ENCODE data around the gene STAP2. TPM values are rescaled to one million over a fixed set of nuclear protein-coding genes. Genes with fewer than 3 reads are reported as not detected.

Gene STAP2
- total and polyA plus RNA-seq, 2 donors (not counting 3 experiments of a cell fraction or from before 2014, with no cell fraction given): 12.2 to 21.7 TPM

DNA sequence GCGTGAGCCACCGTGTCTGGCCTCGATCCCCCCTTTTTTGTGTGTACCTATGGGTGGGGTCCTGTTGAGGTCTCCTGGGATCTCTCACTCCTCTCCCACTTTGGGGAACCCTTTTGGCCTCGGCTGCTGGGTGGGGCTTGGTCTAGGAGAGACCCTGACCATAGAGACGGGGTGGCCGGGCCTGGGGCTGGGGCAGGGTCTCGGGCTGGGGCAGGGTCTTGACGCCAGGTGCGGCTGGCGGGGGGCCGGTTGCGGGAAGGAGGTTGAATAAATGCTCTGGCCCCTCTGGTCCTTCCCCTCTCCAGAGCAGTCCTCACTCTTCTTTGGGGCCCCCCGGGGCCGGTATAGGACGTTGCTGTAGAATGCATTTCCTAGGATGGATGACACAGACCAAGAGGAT lies 46.1 kb downstream of the STAP2 start:
- Histone ChIP-seq H3K9ac (replicated peaks; ENCODE audit: extremely low read depth, insufficient read depth, low read length) (no peak overlapping the region), H3K27ac (ENCODE audit: insufficient read depth, low read depth, low read length) (no peak overlapping the region), H4K20me1 (replicated peaks; ENCODE audit: control insufficient read depth, extremely low read depth, insufficient read depth, low read length) (no peaks in the 10 kb centered on the region), H3K4me2 (ENCODE audit: insufficient read depth, low read length) (no peak overlapping the region), H3K4me1 (ENCODE audit: control insufficient read depth, extremely low read depth, insufficient read depth, low read length) (no peaks in the 10 kb centered on the region), H3K4me3 (replicated peaks in 1 of 3; ENCODE audit: insufficient read depth in 1 of 3, low read depth in 1 of 3, low read length in 3 of 3) (no peak overlapping the region), H2AFZ (ENCODE audit: low read depth, low read length) (no peak overlapping the region), H3K9me3 (replicated peaks; ENCODE audit: control insufficient read depth, insufficient read depth, low read length) (no peaks in the 10 kb centered on the region), H3K9me1 (replicated peaks; ENCODE audit: control insufficient read depth, extremely low read depth, insufficient read depth, low read length) (no peaks in the 10 kb centered on the region), H3K36me3 (ENCODE audit: control insufficient read depth in 2 of 2, extremely low read depth in 1 of 2, insufficient read depth in 2 of 2, low read length in 2 of 2) (no peaks in the 10 kb centered on the region), H3K79me2 (ENCODE audit: control insufficient read depth, insufficient read depth, low read length) (no peaks in the 10 kb centered on the region), H3K27me3 (ENCODE audit: control insufficient read depth in 2 of 2, insufficient read depth in 2 of 2, low read length in 2 of 2) (no peaks in the 10 kb centered on the region)
- ChIA-PET POLR2A (no interaction called here), CTCF (no interaction called here)
- no peak for FAIRE-seq
- DNase-seq (ENCODE audit: low read depth, low spot score): no peak
- no TSS peak for BruUV-seq (replicated peaks)
- intact Hi-C loops (cut with micrococcal nuclease): no loop called here
- TF ChIP-seq MYC (IDR thresholded peaks at IDR 0.05; ENCODE audit: low read depth, low read length) (no peak), POLR2AphosphoS5 (IDR thresholded peaks at IDR 0.05; ENCODE audit: insufficient read depth, low read depth, low read length) (no peak), POLR2A (IDR thresholded peaks at IDR 0.05; ENCODE audit: low read depth, low read length) (no peak)
- dilution Hi-C loops (cut with MboI; ENCODE audit: extremely low pct_ligation_motif_present, low sequenced_read_pairs): no loop called here

DNA sequence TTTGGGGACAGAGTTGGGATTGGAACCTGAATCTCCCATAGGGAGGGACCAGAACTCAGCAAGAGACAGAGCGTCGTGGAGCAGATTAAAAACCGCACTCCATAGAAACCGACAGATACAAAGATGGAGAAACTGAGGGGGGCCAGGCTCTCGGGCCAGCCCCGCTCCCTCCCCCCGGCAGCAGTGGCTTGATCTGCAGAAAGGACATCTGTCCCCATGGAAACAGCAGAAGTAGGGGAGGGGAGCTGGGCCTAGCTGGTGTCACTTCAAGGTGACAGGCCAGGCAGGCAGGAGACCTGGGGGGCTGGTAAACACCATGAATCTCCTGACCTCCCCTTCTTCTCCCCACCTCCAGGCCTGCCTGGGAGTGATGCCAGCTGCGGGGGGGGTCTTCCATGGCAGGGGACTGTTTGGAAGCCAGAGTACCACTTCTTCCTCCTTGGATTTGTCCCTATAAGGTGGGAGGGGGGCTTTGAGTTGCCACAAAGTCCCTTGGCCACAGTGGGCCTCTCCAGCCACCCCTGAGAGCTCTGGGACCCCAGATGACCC lies 47.4 kb downstream of the STAP2 start:
- intact Hi-C loops (cut with micrococcal nuclease) (no loop called here), dilution Hi-C loops (cut with MboI; ENCODE audit: extremely low pct_ligation_motif_present, low sequenced_read_pairs) (no loop called here)
- FAIRE-seq (no peak), DNase-seq (ENCODE audit: low read depth, low spot score) (no peak)
- TF ChIP-seq POLR2A (IDR thresholded peaks at IDR 0.05; ENCODE audit: low read depth, low read length) (no peak), GATA2 (IDR thresholded peaks at IDR 0.05; ENCODE audit: insufficient read depth, insufficient read length, low read depth, low read length) (no peak), FOS (IDR thresholded peaks at IDR 0.05; ENCODE audit: borderline replicate concordance, insufficient read depth, low read length) (no peak), JUN (IDR thresholded peaks at IDR 0.05; ENCODE audit: borderline replicate concordance, insufficient read depth, insufficient read length, low read depth) (no peak), MYC (IDR thresholded peaks at IDR 0.05; ENCODE audit: low read depth, low read length) (no peak), POLR2AphosphoS5 (IDR thresholded peaks at IDR 0.05; ENCODE audit: insufficient read depth, low read depth, low read length) (no peak), EZH2 (IDR thresholded peaks at IDR 0.05; ENCODE audit: borderline replicate concordance, low read depth, low read length, severe bottlenecking) (no peak)
- TF ChIP-seq, protein P1, sequence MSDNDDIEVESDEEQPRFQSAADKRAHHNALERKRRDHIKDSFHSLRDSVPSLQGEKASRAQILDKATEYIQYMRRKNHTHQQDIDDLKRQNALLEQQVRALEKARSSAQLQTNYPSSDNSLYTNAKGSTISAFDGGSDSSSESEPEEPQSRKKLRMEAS (IDR thresholded peaks at IDR 0.05; ENCODE audit: insufficient read depth, insufficient read length): no peak
- TF ChIP-seq, protein P2, sequence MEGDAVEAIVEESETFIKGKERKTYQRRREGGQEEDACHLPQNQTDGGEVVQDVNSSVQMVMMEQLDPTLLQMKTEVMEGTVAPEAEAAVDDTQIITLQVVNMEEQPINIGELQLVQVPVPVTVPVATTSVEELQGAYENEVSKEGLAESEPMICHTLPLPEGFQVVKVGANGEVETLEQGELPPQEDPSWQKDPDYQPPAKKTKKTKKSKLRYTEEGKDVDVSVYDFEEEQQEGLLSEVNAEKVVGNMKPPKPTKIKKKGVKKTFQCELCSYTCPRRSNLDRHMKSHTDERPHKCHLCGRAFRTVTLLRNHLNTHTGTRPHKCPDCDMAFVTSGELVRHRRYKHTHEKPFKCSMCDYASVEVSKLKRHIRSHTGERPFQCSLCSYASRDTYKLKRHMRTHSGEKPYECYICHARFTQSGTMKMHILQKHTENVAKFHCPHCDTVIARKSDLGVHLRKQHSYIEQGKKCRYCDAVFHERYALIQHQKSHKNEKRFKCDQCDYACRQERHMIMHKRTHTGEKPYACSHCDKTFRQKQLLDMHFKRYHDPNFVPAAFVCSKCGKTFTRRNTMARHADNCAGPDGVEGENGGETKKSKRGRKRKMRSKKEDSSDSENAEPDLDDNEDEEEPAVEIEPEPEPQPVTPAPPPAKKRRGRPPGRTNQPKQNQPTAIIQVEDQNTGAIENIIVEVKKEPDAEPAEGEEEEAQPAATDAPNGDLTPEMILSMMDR (IDR thresholded peaks at IDR 0.05; ENCODE audit: extremely low read depth in 1 of 2, insufficient read depth in 1 of 2, low read depth in 1 of 2, low read length in 2 of 2): no peak
- H3K9ac ChIP-seq (replicated peaks; ENCODE audit: extremely low read depth, insufficient read depth, low read length): no peak overlapping the region
- no peak overlapping the region for H3K4me2 ChIP-seq (ENCODE audit: insufficient read depth, low read length)
- H3K4me3 ChIP-seq (replicated peaks in 1 of 3; ENCODE audit: insufficient read depth in 1 of 3, low read depth in 1 of 3, low read length in 3 of 3): no peak overlapping the region
- no peaks in the 10 kb centered on the region for H4K20me1 ChIP-seq (replicated peaks; ENCODE audit: control insufficient read depth, extremely low read depth, insufficient read depth, low read length)
- ChIA-PET CTCF (interaction anchor here (0.8 kb wide), 1 partner anchor 10 kb away, joined by 4 read pairs; no protein-coding TSS in a partner anchor), POLR2A (no interaction called here)
- no peaks in the 10 kb centered on the region for H3K79me2 ChIP-seq (ENCODE audit: control insufficient read depth, insufficient read depth, low read length)
- BruUV-seq (replicated peaks): no TSS peak
- H3K9me3 ChIP-seq (replicated peaks; ENCODE audit: control insufficient read depth, insufficient read depth, low read length): no peaks in the 10 kb centered on the region
- H2AFZ ChIP-seq (ENCODE audit: low read depth, low read length): no peak overlapping the region
- no peaks in the 10 kb centered on the region for H3K4me1 ChIP-seq (ENCODE audit: control insufficient read depth, extremely low read depth, insufficient read depth, low read length)
- no peak overlapping the region for H3K27ac ChIP-seq (ENCODE audit: insufficient read depth, low read depth, low read length)
- H3K9me1 ChIP-seq (replicated peaks; ENCODE audit: control insufficient read depth, extremely low read depth, insufficient read depth, low read length): no peaks in the 10 kb centered on the region
- H3K36me3 ChIP-seq (ENCODE audit: control insufficient read depth in 2 of 2, extremely low read depth in 1 of 2, insufficient read depth in 2 of 2, low read length in 2 of 2): no peaks in the 10 kb centered on the region
- H3K27me3 ChIP-seq (ENCODE audit: control insufficient read depth in 2 of 2, insufficient read depth in 2 of 2, low read length in 2 of 2): no peaks in the 10 kb centered on the region
